Panc1 (cell line): ENCODE results near the gene RPP14. TPM values are rescaled to one million over a fixed set of nuclear protein-coding genes. Genes with fewer than 3 reads are reported as not detected.

Experiments
- ATAC-seq: fragments of 200-7000 bp; cut with Tn5 transposase; 2 replicates; pipeline ENCODE4 v1.9.1; 2020; ENCODE audit warnings: mild to moderate bottlenecking, moderate library complexity
- BruUV-seq: library from RNA; stranded (reverse); fragments of 400-500 nt; replicated peaks from 2 replicates; lab custom pipeline; 2021; lab: Mats Ljungman, UMichigan
- CTCF ChIA-PET: fragments of 300-600 bp; sonication (Branson Sonifier 250); formaldehyde crosslinking; loops from one replicate; lab custom pipeline; 2022; ENCODE audit warnings: antibody characterized with exemption; lab: Charles Lee
- POLR2A ChIA-PET: fragments of 300-600 bp; sonication (Branson Sonifier 250); formaldehyde crosslinking; loops from one replicate; lab custom pipeline; 2022; ENCODE audit warnings: antibody characterized with exemption; lab: Charles Lee
- DNase-seq: peaks from one replicate; pipeline ENCODE4 v3.0.0-alpha.2; 2010; ENCODE audit warnings: low read depth, low spot score
- H3K27ac ChIP-seq: 2 replicates; pipeline ENCODE4 v1.5.1; 2011; ENCODE audit warnings: mild to moderate bottlenecking, low read length, inconsistent platforms
- H3K27me3 ChIP-seq: fragments of 200-500 bp; sonication (Bioruptor generic); 2 replicates; pipeline ENCODE4 v1.6.0; 2014; ENCODE audit warnings: low read length, inconsistent platforms; ENCODE audit not compliant: control insufficient read depth, insufficient read depth
- H3K36me3 ChIP-seq: fragments of 200-500 bp; sonication (Bioruptor generic); 2 replicates; pipeline ENCODE4 v1.5.1; 2014; ENCODE audit warnings: inconsistent platforms, mild to moderate bottlenecking, low read length, moderate library complexity; ENCODE audit not compliant: control insufficient read depth, insufficient read depth
- H3K4me1 ChIP-seq: 2 replicates; pipeline ENCODE4 v1.5.1; 2011; ENCODE audit warnings: inconsistent platforms, mild to moderate bottlenecking, low read length, moderate library complexity; ENCODE audit not compliant: control insufficient read depth, insufficient read depth
- H3K4me3 ChIP-seq, 2 experiments: 2 replicates each; pipeline ENCODE4 v1.5.1; 2011 to 2012; ENCODE audit warnings: low read depth in 2 of 2, low read length in 2 of 2, mild to moderate bottlenecking in 2 of 2, inconsistent platforms in 1 of 2, moderate library complexity in 1 of 2
- H3K9me3 ChIP-seq: fragments of 200-500 bp; sonication (Bioruptor generic); 2 replicates; pipeline ENCODE4 v1.5.1; 2014; ENCODE audit warnings: low read depth, mild to moderate bottlenecking, inconsistent platforms, low read length, moderate library complexity; ENCODE audit not compliant: control insufficient read depth, insufficient read depth
- POLR2AphosphoS5 ChIP-seq: IDR thresholded peaks from 2 replicates; pipeline ENCODE4 v1.6.1; 2012; ENCODE audit warnings: mild to moderate bottlenecking, low read depth, low read length, moderate library complexity
- SIN3A ChIP-seq: IDR thresholded peaks from 2 replicates; pipeline ENCODE4 v1.6.1; 2012; ENCODE audit warnings: low read depth, mild to moderate bottlenecking, low read length, moderate library complexity, borderline replicate concordance; ENCODE audit not compliant: insufficient read depth
- TCF7L2 ChIP-seq: IDR thresholded peaks from 2 replicates; pipeline ENCODE4 v1.6.1; 2011; ENCODE audit warnings: mild to moderate bottlenecking, low read depth, low read length, inconsistent platforms
- in situ Hi-C: cut with HindIII; loops from 2 replicates; pipeline ENCODE4 v1.10.0; 2016; ENCODE audit warnings: low sequenced_read_pairs, low pct_unique_long_range_greater_than_20kb
- intact Hi-C: fragments of 100-400 bp; cut with micrococcal nuclease; formaldehyde crosslinking; loops from one replicate; pipeline ENCODE4 v1.10.0; 2022; ENCODE audit not compliant: unreplicated experiment
- total RNA-seq: library from RNA; stranded (reverse); gene quantifications from one replicate; pipeline ENCODE4 v1.2.1, GENCODE V29; 2021; ENCODE audit not compliant: unreplicated experiment
- TF ChIP-seq, protein P1 (sequence below): fragments of 450-650 bp; IDR thresholded peaks from 2 replicates; pipeline ENCODE4 v1.5.1; 2017; ENCODE audit warnings: mild to moderate bottlenecking
- TF ChIP-seq, protein P2 (sequence below), 2 experiments: IDR thresholded peaks; 2 replicates each; pipeline ENCODE4 v1.6.1; 2011 to 2012; ENCODE audit warnings: low read depth in 2 of 2, control low read depth in 1 of 2, low read length in 1 of 2, mild to moderate bottlenecking in 1 of 2, moderate library complexity in 1 of 2; ENCODE audit not compliant: insufficient read depth in 1 of 2

Gene RPP14
- total RNA-seq, 1 experiment from 2014 or later: 16.4 TPM

DNA sequence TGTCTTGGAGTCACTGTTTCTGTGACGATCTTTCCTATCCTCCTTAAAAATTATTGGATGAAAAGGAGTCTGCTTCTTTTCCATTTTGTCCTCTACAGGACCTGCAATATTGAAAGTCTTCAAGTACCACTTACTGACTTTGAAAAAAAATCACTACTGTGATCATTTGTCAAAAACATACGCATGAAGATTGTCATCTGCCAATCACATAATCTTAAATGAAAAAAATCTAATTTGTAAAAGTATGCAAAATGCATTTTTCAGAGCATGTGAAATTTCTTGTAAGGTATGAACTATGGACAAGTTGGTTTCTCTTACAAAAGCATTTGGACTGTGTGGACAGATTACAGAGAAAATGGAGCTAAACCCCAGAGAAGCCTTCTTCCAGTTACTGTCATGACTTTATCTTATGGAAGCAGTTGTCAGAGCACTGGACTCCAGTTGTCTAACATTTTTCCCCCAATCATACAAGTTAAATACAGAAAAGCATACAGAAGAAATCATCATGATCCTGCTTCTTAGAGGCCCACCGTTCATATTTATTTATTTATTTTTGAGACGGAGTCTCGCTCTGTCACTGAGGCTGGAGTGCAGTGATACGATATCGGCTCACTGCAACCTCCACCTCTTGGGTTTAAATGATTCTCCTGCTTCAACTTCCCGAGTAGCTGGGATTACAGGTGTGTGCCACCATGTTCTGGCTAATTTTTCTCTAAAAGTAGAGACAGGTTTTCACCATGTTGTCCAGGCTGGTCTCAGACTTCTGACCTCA lies 23.3 kb downstream of the RPP14 start:
- H3K9me3 ChIP-seq: no peaks in the 10 kb centered on the region
- in situ Hi-C loops: no loop called here
- no peak overlapping the region for H3K4me3 ChIP-seq
- no peak overlapping the region for H3K27ac ChIP-seq
- H3K36me3 ChIP-seq: no peaks in the 10 kb centered on the region
- TF ChIP-seq SIN3A (no peak), TCF7L2 (no peak), POLR2AphosphoS5 (no peak)
- TF ChIP-seq, protein P1, sequence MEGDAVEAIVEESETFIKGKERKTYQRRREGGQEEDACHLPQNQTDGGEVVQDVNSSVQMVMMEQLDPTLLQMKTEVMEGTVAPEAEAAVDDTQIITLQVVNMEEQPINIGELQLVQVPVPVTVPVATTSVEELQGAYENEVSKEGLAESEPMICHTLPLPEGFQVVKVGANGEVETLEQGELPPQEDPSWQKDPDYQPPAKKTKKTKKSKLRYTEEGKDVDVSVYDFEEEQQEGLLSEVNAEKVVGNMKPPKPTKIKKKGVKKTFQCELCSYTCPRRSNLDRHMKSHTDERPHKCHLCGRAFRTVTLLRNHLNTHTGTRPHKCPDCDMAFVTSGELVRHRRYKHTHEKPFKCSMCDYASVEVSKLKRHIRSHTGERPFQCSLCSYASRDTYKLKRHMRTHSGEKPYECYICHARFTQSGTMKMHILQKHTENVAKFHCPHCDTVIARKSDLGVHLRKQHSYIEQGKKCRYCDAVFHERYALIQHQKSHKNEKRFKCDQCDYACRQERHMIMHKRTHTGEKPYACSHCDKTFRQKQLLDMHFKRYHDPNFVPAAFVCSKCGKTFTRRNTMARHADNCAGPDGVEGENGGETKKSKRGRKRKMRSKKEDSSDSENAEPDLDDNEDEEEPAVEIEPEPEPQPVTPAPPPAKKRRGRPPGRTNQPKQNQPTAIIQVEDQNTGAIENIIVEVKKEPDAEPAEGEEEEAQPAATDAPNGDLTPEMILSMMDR: no peak
- TF ChIP-seq, protein P2, sequence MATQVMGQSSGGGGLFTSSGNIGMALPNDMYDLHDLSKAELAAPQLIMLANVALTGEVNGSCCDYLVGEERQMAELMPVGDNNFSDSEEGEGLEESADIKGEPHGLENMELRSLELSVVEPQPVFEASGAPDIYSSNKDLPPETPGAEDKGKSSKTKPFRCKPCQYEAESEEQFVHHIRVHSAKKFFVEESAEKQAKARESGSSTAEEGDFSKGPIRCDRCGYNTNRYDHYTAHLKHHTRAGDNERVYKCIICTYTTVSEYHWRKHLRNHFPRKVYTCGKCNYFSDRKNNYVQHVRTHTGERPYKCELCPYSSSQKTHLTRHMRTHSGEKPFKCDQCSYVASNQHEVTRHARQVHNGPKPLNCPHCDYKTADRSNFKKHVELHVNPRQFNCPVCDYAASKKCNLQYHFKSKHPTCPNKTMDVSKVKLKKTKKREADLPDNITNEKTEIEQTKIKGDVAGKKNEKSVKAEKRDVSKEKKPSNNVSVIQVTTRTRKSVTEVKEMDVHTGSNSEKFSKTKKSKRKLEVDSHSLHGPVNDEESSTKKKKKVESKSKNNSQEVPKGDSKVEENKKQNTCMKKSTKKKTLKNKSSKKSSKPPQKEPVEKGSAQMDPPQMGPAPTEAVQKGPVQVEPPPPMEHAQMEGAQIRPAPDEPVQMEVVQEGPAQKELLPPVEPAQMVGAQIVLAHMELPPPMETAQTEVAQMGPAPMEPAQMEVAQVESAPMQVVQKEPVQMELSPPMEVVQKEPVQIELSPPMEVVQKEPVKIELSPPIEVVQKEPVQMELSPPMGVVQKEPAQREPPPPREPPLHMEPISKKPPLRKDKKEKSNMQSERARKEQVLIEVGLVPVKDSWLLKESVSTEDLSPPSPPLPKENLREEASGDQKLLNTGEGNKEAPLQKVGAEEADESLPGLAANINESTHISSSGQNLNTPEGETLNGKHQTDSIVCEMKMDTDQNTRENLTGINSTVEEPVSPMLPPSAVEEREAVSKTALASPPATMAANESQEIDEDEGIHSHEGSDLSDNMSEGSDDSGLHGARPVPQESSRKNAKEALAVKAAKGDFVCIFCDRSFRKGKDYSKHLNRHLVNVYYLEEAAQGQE (IDR thresholded peaks at IDR 0.05; ENCODE audit: insufficient read depth in 1 of 2, low read depth in 2 of 2, low read length in 1 of 2): no peak
- ChIA-PET POLR2A (interaction anchor here (0.5 kb wide), 1 partner anchor 33 kb away, joined by 3 read pairs; no protein-coding TSS in a partner anchor), CTCF (no interaction called here)
- H3K4me1 ChIP-seq: peaks cover 4% of the 10 kb centered on the region; the same call in 1 of the 2 replicates
- no peaks in the 10 kb centered on the region for H3K27me3 ChIP-seq
- intact Hi-C loops: no loop called here
- DNase-seq: no peak
- no peak for ATAC-seq
- BruUV-seq: no TSS peak

- Histone ChIP-seq H3K27me3 (no peaks in the 10 kb centered on the region), H3K4me1 (peaks cover 8% of the 10 kb centered on the region), H3K27ac (no peak overlapping the region), H3K36me3 (no peaks in the 10 kb centered on the region), H3K4me3 (no peak overlapping the region), H3K9me3 (no peaks in the 10 kb centered on the region)
- TF ChIP-seq, protein P1: no peak
- TF ChIP-seq, protein P2 (IDR thresholded peaks at IDR 0.05; ENCODE audit: insufficient read depth in 1 of 2, low read depth in 2 of 2, low read length in 1 of 2): no peak
- TF ChIP-seq TCF7L2 (no peak), POLR2AphosphoS5 (no peak), SIN3A (no peak)
- POLR2A ChIA-PET: no interaction called here
- intact Hi-C loops: no loop called here
- CTCF ChIA-PET: no interaction called here
- ATAC-seq: no peak
- in situ Hi-C loops: no loop called here
- DNase-seq: no peak
- BruUV-seq: no TSS peak
Measured at GRCh38 chr3:58329922-58330413, 23.9 kb downstream of the RPP14 start.
